MM.1S (cell line): ENCODE results near the gene ISCU.

Experiments
- EZH2phosphoT487 ChIP-seq: fragments of 300-600 bp; sonication (generic); IDR thresholded peaks from 2 replicates; pipeline ENCODE4 v1.6.1; 2018; ENCODE audit warnings: antibody characterized with exemption, low read length
- TF ChIP-seq, protein P1 (sequence below): fragments of 300-600 bp; sonication (generic); IDR thresholded peaks from 2 replicates; pipeline ENCODE4 v1.5.1; 2016; ENCODE audit warnings: antibody characterized with exemption, low read length, mixed read lengths

DNA sequence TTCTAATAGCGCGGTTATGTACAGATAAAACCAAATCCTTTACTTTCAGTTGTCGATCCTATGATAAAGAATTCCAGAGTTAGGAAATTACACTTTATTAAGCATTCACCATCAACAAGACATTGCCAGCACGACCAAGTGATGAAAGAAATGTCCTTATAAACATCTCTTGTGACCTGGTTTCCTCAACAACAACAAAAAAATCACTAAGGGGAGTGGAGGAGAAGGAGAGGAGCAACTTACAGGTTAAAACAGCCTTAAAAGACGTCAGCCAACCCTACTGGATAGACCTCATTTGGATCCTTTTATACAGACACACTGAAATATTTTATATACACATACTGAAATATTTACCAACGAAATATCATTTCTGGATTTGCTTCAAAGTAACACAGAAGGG is 24.2 kb upstream of the ISCU start:
- TF ChIP-seq, protein P1, sequence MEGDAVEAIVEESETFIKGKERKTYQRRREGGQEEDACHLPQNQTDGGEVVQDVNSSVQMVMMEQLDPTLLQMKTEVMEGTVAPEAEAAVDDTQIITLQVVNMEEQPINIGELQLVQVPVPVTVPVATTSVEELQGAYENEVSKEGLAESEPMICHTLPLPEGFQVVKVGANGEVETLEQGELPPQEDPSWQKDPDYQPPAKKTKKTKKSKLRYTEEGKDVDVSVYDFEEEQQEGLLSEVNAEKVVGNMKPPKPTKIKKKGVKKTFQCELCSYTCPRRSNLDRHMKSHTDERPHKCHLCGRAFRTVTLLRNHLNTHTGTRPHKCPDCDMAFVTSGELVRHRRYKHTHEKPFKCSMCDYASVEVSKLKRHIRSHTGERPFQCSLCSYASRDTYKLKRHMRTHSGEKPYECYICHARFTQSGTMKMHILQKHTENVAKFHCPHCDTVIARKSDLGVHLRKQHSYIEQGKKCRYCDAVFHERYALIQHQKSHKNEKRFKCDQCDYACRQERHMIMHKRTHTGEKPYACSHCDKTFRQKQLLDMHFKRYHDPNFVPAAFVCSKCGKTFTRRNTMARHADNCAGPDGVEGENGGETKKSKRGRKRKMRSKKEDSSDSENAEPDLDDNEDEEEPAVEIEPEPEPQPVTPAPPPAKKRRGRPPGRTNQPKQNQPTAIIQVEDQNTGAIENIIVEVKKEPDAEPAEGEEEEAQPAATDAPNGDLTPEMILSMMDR, result no peak
- no peak for TF ChIP-seq EZH2phosphoT487
